Measurements from ENCODE around the gene SEPTIN11. TPM values are rescaled to one million over a fixed set of nuclear protein-coding genes. Genes with fewer than 3 reads are reported as not detected.

Gene SEPTIN11
- total and polyA plus RNA-seq, 9 of the 15 experiments (the other 6 are each of a cell fraction or from before 2014, with no cell fraction given) = 25.7 to 142 (median 84.3) TPM

DNA sequence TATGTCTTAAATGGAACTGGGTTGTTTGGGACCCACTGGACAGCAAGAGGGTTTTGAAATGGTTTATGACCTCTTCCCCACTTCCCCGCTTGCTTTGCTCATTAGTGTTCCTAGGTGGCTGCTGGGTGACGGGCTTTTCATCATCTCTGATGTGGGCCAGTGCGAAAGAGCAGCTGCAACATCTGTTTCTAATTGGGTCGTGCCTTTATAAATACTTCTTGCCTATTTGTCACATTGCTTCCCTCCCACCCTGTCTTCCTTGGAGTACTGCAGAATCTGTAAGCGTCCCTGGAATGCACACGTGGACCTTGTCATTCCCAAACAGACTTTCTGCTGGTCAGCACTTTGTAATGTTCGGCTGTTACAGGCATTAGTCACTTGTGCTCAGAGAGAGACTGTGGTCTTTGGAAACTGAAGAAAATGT lies 35.2 kb downstream of the SEPTIN11 start (continued):
- TF ChIP-seq ZBTB7A (IDR thresholded peaks at IDR 0.05; ENCODE audit: borderline replicate concordance, control insufficient read depth, low read depth, low read length) = no peak
- TF ChIP-seq CBFA2T3 (IDR thresholded peaks at IDR 0.05) = no peak
- peak; percentile 11; the same call in 1 of the 2 replicates for TF ChIP-seq MAFF (IDR thresholded peaks at IDR 0.05; ENCODE audit: low read length)
- no peak for TF ChIP-seq CHD1 (IDR thresholded peaks at IDR 0.05; ENCODE audit: low read length)
- TF ChIP-seq SIN3B (IDR thresholded peaks at IDR 0.05; ENCODE audit: low read depth) = no peak
- TF ChIP-seq LEF1 (IDR thresholded peaks at IDR 0.05) = no peak

DNA sequence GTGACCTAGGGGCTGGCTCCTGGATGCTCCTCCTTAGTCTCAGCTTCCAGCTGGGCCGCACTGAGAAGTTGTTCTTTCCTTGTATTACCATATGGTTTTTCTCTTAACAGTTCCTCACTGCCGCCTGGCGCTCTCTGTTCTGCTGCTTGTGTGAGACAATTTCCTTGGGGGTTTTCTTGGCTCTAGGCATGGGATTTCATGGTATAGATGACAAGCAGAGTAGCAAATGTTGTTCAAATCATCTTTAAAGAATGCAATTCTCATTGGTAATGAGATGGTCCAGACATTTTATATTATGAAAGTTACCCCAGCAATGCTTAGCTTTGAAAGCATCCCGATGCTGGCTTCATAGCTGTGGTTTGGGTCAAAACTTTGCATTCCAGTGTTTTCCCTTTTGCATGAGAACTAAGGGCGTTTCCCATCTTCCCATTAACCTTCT lies 37.6 kb downstream of the SEPTIN11 start:
- Histone ChIP-seq H3K36me3 (ENCODE audit: control insufficient read depth, insufficient read depth, low read length) (peaks cover 5% of the 10 kb centered on the region), H3K79me2 (ENCODE audit: control insufficient read depth, insufficient read depth, low read length) (peaks cover 64% of the 10 kb centered on the region), H3K4me1 (replicated peaks in 1 of 2; ENCODE audit: control insufficient read depth in 2 of 2, insufficient read depth in 2 of 2, low read length in 2 of 2) (peaks cover 5 to 10% of the 10 kb centered on the region in 2 experiments; a peak in 3 of 5 replicates), H3K9ac (ENCODE audit: insufficient read depth in 1 of 2, low read depth in 2 of 2, low read length in 2 of 2) (no peak overlapping the region), H2AFZ (ENCODE audit: low read depth, low read length) (no peak overlapping the region), H3K27me3 (ENCODE audit: control insufficient read depth in 2 of 2, insufficient read depth in 2 of 2, low read length in 2 of 2) (no peaks in the 10 kb centered on the region), H3K9me3 (replicated peaks; ENCODE audit: control insufficient read depth, insufficient read depth, low read depth, low read length) (no peaks in the 10 kb centered on the region; the same call in 1 of the 2 replicates), H3K27ac (ENCODE audit: extremely low read depth, low read depth, low read length) (no peak overlapping the region), H3K9me1 (ENCODE audit: control insufficient read depth, insufficient read depth, low read length) (no peaks in the 10 kb centered on the region), H4K20me1 (replicated peaks; ENCODE audit: control insufficient read depth, insufficient read depth, low read length) (no peaks in the 10 kb centered on the region), H3K4me3 (no peak overlapping the region), H3K4me2 (ENCODE audit: insufficient read depth, low read length) (no peak overlapping the region)
- no peak for FAIRE-seq
- intact Hi-C loops (cut with micrococcal nuclease) (no loop called here), in situ Hi-C loops (cut with MboI) (no loop called here)
- no peak for ATAC-seq
- WGBS (ENCODE audit: insufficient coverage, low coverage, missing lambda C conversion rate) = 88% methylated on average over 5 of the region's 5 CpGs
- no TSS peak for BruUV-seq (replicated peaks)
- POLR2A ChIA-PET = interaction anchor here (2.7 kb wide), 1 partner anchor 9 kb away, joined by 8 read pairs; no protein-coding TSS in a partner anchor
- DNase-seq (ENCODE audit: extremely low read depth in 1 of 4, low spot score in 3 of 4) = no peak
- CTCF ChIA-PET (ENCODE audit: low intra/inter-chr PET ratio) = no interaction called here
- no peak for TF ChIP-seq HMGN3 (IDR thresholded peaks at IDR 0.05; ENCODE audit: borderline replicate concordance, extremely low read depth, insufficient read length, low read depth, low read length)
- no peak for TF ChIP-seq E2F3 (CRISPR knock-in tag; IDR thresholded peaks at IDR 0.05)
- TF ChIP-seq SMAD1 (IDR thresholded peaks at IDR 0.05; ENCODE audit: low read depth, low read length, partially characterized antibody) = no peak
- no peak for TF ChIP-seq ZKSCAN1 (IDR thresholded peaks at IDR 0.05; ENCODE audit: low read depth, low read length)
- TF ChIP-seq ZNF274 (IDR thresholded peaks at IDR 0.05; ENCODE audit: borderline replicate concordance, low read depth, low read length) = no peak
- TF ChIP-seq MAFK (IDR thresholded peaks at IDR 0.05; ENCODE audit: low read length) = no peak
- TF ChIP-seq MXI1 (IDR thresholded peaks at IDR 0.05; ENCODE audit: low read depth, low read length) = no peak
- TF ChIP-seq, protein P1, sequence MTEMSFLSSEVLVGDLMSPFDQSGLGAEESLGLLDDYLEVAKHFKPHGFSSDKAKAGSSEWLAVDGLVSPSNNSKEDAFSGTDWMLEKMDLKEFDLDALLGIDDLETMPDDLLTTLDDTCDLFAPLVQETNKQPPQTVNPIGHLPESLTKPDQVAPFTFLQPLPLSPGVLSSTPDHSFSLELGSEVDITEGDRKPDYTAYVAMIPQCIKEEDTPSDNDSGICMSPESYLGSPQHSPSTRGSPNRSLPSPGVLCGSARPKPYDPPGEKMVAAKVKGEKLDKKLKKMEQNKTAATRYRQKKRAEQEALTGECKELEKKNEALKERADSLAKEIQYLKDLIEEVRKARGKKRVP (CRISPR knock-in tag; IDR thresholded peaks at IDR 0.05) = no peak
- no peak for TF ChIP-seq ZNF57 (CRISPR knock-in tag; IDR thresholded peaks at IDR 0.05)
- no peak for TF ChIP-seq BHLHE40 (IDR thresholded peaks at IDR 0.05; ENCODE audit: low read length)
- TF ChIP-seq WHSC1 (IDR thresholded peaks at IDR 0.05; ENCODE audit: low read length) = no peak
- no peak for TF ChIP-seq EGR1 (conservative IDR thresholded peaks at IDR 0.05)
